Neural crest cell (in vitro differentiated cells): ENCODE measurements around the gene GAGE10. TPM values are rescaled to one million over a fixed set of nuclear protein-coding genes. Genes with fewer than 3 reads are reported as not detected.
A peak's percentile ranks its signal among the peaks of the same experiment; 100 is the strongest.

Source experiments
- DNase-seq: peaks from one replicate; pipeline ENCODE4 v3.0.0; 2021; ENCODE audit warnings: low read depth, mixed read lengths, low spot score
- H3K27ac Mint-ChIP-seq: one replicate; pipeline ENCODE4 v1.8.0; 2021; ENCODE audit warnings: mild to moderate bottlenecking, mixed read lengths; ENCODE audit not compliant: unreplicated experiment
- H3K27me3 Mint-ChIP-seq: 2 replicates; pipeline ENCODE4 v1.8.0; 2021; ENCODE audit warnings: low read depth, mild to moderate bottlenecking, mixed read lengths
- H3K36me3 Mint-ChIP-seq: 2 replicates; pipeline ENCODE4 v1.8.0; 2021; ENCODE audit warnings: low read depth, mild to moderate bottlenecking, mixed read lengths
- H3K4me1 Mint-ChIP-seq: 2 replicates; pipeline ENCODE4 v1.8.0; 2021; ENCODE audit warnings: mixed read lengths
- H3K4me3 Mint-ChIP-seq: one replicate; pipeline ENCODE4 v1.8.0; 2021; ENCODE audit warnings: mild to moderate bottlenecking, mixed read lengths
- H3K9me3 Mint-ChIP-seq: 2 replicates; pipeline ENCODE4 v1.8.0; 2021; ENCODE audit warnings: mixed read lengths
- CTCF ChIP-seq: fragments of 200-600 bp; sonication (generic); conservative IDR thresholded peaks from 2 replicates; pipeline ENCODE4 v1.5.0; 2021; ENCODE audit warnings: antibody characterized with exemption, mild to moderate bottlenecking
- total RNA-seq: library from RNA; stranded (reverse); gene quantifications from 2 replicates; pipeline ENCODE4 v1.2.1, GENCODE V29; 2021

The GAGE10 gene
- total RNA-seq, 1 donor from 2014 or later = not detected

GRCh38 chrX:49286136-49286535 lies 17.3 kb upstream of the GAGE10 start:
- H3K4me3 Mint-ChIP-seq = no peak overlapping the region
- no peaks in the 10 kb centered on the region for H3K27me3 Mint-ChIP-seq
- H3K4me1 Mint-ChIP-seq = peaks cover 8% of the 10 kb centered on the region
- peaks cover 7% of the 10 kb centered on the region for H3K36me3 Mint-ChIP-seq
- no peak for DNase-seq
- no peak for TF ChIP-seq CTCF
- H3K9me3 Mint-ChIP-seq = no peaks in the 10 kb centered on the region
- H3K27ac Mint-ChIP-seq = no peak overlapping the region

GRCh38 chrX:49286581-49286980 lies 16.9 kb upstream of the GAGE10 start:
- Mint-ChIP-seq H3K27me3 (no peaks in the 10 kb centered on the region), H3K4me1 (peaks cover 8% of the 10 kb centered on the region), H3K4me3 (no peak overlapping the region), H3K36me3 (peaks cover 7% of the 10 kb centered on the region), H3K9me3 (no peaks in the 10 kb centered on the region), H3K27ac (no peak overlapping the region)
- no peak for DNase-seq
- TF ChIP-seq CTCF = no peak

GRCh38 chrX:49287665-49288064 lies 15.8 kb upstream of the GAGE10 start:
- Mint-ChIP-seq H3K36me3 (peaks cover 1% of the 10 kb centered on the region), H3K9me3 (no peaks in the 10 kb centered on the region), H3K4me1 (peaks cover 5% of the 10 kb centered on the region), H3K4me3 (no peak overlapping the region), H3K27ac (no peak overlapping the region), H3K27me3 (peaks cover 2% of the 10 kb centered on the region)
- no peak for TF ChIP-seq CTCF
- no peak for DNase-seq

- Mint-ChIP-seq H3K27ac (no peak overlapping the region), H3K27me3 (peaks cover 2% of the 10 kb centered on the region), H3K9me3 (no peaks in the 10 kb centered on the region), H3K4me1 (peaks cover 4% of the 10 kb centered on the region), H3K4me3 (no peak overlapping the region), H3K36me3 (no peaks in the 10 kb centered on the region)
- no peak for TF ChIP-seq CTCF
- DNase-seq = no peak
Measured at GRCh38 chrX:49290215-49290614, 13.2 kb upstream of the GAGE10 start.

GRCh38 chrX:49291615-49292337 lies 11.7 kb upstream of the GAGE10 start:
- Mint-ChIP-seq H3K27ac (no peak overlapping the region), H3K27me3 (peaks cover 2% of the 10 kb centered on the region), H3K4me1 (peaks cover 4% of the 10 kb centered on the region), H3K9me3 (no peaks in the 10 kb centered on the region), H3K36me3 (no peaks in the 10 kb centered on the region), H3K4me3 (peak overlapping the region; percentile 75)
- peak; percentile 67 for DNase-seq
- peak; percentile 68 for TF ChIP-seq CTCF
